ENCODE data around the gene CLEC9A.

The CLEC9A gene

DNA sequence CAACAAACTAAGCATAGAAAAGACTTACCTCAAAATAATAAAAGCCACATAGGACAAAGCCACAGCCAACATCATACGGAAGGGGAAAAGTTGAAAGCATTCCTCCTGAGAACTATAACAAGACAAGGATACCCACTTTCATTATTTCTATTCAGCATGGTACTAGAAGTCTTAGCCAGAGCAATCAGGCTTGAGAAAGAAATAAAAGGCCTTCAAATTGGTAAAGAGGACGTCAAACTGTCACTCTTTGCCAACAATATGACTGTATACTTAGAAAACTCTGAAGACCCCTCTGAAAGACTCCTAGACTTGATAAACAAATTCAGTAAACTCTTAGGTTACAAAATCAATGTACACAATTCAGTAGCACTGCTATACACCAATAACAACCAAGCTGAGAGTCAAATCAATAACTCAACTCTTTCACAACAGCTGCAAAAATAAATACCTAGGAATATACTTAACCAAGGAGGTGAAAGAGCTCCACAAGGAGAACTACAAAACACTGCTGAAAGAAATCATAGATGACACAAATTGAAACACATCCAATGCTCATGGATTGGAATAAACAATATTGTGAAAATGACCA is 79.9 kb downstream of the CLEC9A start:
- DNase-seq (ENCODE audit: low read depth, low spot score) = no peak

DNA sequence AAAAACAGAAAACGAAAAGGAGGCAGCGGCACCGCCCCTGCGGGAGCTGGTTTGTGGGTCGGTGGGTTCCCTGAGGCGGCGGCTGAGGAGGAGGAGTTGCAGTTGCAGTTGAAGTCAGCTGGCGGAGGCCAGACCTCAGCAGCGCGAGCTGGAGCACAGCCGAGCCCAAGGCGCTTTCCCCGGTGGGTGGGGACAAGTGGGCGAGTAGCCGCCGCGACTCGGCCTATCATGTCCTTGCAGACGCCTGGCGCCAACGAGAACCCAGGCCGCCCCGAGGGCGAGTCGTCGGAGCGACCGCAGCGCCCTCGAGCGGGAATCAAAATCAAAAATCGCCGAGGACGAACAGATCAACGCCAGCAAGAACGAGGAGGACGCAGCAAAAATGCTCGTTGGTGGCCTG is 81.0 kb downstream of the CLEC9A start:
- DNase-seq (ENCODE audit: low read depth, low spot score) = peak; percentile 82

DNA sequence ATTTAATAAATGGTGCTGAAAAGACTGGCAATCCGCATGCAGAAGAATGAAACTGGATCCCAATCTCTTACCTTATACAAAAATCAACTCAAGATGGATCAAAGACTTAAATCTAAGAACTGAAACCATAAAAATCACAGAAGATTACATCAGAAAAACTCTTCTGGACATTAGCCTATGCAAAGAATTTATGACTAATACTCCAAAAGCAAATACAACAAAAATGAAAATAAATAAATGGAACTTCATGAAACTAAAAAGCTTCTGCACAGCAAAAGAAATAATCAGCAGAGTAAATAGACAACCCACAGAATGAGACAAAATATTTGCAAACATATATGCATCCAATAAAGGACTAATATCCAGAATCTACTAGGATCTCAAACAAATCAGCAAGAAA is 82.6 kb downstream of the CLEC9A start:
- DNase-seq (ENCODE audit: low read depth, low spot score) = no peak

DNA sequence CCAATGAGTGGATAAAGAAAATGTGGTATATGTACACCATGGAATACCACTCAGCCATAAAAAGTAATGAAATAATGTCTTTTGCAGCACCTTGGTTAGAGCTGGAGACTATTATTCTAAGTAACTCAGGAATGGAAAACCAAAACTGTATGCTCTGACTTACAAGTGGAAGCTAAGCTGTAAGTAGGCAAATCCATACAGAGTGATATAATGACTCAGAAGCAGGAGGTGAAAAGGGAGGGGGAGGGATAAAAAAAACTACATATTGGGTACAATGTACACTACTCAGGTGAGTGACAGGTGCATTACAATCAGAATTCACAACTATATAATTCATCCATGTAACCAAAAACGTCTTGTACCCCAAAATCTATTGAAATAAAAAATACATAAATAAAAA is 83.4 kb downstream of the CLEC9A start:
- DNase-seq (ENCODE audit: low read depth, low spot score) = no peak

DNA sequence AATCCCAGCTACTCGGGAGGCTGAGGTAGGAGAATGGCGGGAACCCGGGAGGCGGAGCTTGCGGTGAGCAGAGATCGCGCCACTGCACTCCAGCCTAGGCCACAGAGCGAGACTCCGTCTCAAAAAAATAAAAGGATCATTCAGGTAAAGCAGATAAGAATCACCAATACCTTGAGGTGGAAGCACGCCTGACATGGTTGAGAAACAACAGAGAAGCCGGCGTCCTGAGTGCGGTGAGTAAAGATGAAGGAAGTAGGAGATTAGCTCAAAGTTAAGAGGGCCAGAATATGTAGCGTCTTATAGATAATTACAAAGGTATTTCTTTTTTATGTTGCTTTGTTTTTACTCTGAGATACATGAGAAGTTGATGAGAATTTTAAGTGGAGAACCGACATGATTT is 84.8 kb downstream of the CLEC9A start:
- no peak for DNase-seq (ENCODE audit: low read depth, low spot score)

Data from ELF-1 (cell line).